HepG2 (cell line): ENCODE measurements around the gene BTD. TPM values are rescaled to one million over a fixed set of nuclear protein-coding genes. Genes with fewer than 3 reads are reported as not detected.
A peak's percentile ranks its signal among the peaks of the same experiment; 100 is the strongest.

ENCODE experiments used
- ATAC-seq: fragments of 200-7000 bp; cut with Tn5 transposase; 3 replicates; pipeline ENCODE4 v1.9.1; 2020; ENCODE audit warnings: mild to moderate bottlenecking, moderate library complexity
- BruUV-seq: library from RNA; stranded (reverse); fragments of 400-500 nt; replicated peaks from 2 replicates; lab custom pipeline; 2021; lab: Mats Ljungman, UMichigan
- CTCF ChIA-PET: fragments of 300-600 bp; formaldehyde crosslinking; extraction: SDS; loops from one replicate; lab custom pipeline; 2021; ENCODE audit warnings: low total read pairs, inconsistent platforms, low intra/inter-chr PET ratio; lab: Yijun Ruan, JAX
- POLR2A ChIA-PET: fragments of 350-600 bp; sonication (Branson Sonifier 250); formaldehyde crosslinking; loops from one replicate; lab custom pipeline; 2020; ENCODE audit warnings: antibody characterized with exemption, inconsistent platforms; lab: Yijun Ruan, JAX
- DNase-seq: peaks from one replicate; pipeline ENCODE4 v3.0.0-alpha.2; 2015; ENCODE audit warnings: low spot score
- FAIRE-seq: peaks from 3 replicates; lab custom pipeline; 2011; peaks lifted over from hg19 to GRCh38; lab: Jason Lieb, UNC
- H2AFZ ChIP-seq: one replicate; pipeline ENCODE4 v1.6.1; 2011; ENCODE audit warnings: low read length, inconsistent platforms
- H3K27ac ChIP-seq: fragments of 300-600 bp; 3 replicates; pipeline ENCODE4 v1.8.0; 2011; ENCODE audit warnings: mixed run types, mild to moderate bottlenecking, mixed read lengths, low read length, inconsistent platforms; ENCODE audit not compliant: insufficient read depth; ENCODE audit errors: extremely low read length
- H3K27me3 ChIP-seq, 2 experiments: fragments of 200-600 bp in 1 of 2; 2 replicates in 1 of 2; 3 replicates in 1 of 2; pipeline versions ENCODE4 v1.6.0 to v1.8.0; 2011; ENCODE audit warnings: low read length in 2 of 2, mild to moderate bottlenecking in 2 of 2, moderate library complexity in 2 of 2, inconsistent platforms in 1 of 2; ENCODE audit not compliant: insufficient read depth in 2 of 2, control insufficient read depth in 1 of 2
- H3K36me3 ChIP-seq, 2 experiments: fragments of 200-600 bp in 1 of 2; replicated peaks in 1 of 2; 2 replicates in 1 of 2; 3 replicates in 1 of 2; pipeline versions ENCODE4 v1.5.1 to v1.8.0; 2011; ENCODE audit warnings: low read length in 2 of 2, inconsistent platforms in 1 of 2; ENCODE audit not compliant: insufficient read depth in 2 of 2, control insufficient read depth in 1 of 2
- H3K4me1 ChIP-seq: 2 replicates; pipeline ENCODE4 v1.5.1; 2012; ENCODE audit warnings: low read length, inconsistent platforms; ENCODE audit not compliant: insufficient read depth
- H3K4me2 ChIP-seq: 2 replicates; pipeline ENCODE4 v1.6.0; 2011; ENCODE audit warnings: low read depth, low read length, inconsistent platforms
- H3K4me3 ChIP-seq, 3 experiments: fragments of 200-600 bp in 1 of 3; sonication (generic), shearing (Covaris generic) in 1 of 3; replicated peaks in 1 of 3; 2 replicates each; pipeline ENCODE4 v1.5.1; 2011 to 2016; ENCODE audit warnings: low read length in 3 of 3, inconsistent platforms in 2 of 3, low read depth in 2 of 3, mild to moderate bottlenecking in 2 of 3, control low read depth in 1 of 3, mixed read lengths in 1 of 3; ENCODE audit not compliant: insufficient read depth in 1 of 3
- H3K79me2 ChIP-seq: one replicate; pipeline ENCODE4 v1.6.1; 2011; ENCODE audit warnings: low read length, inconsistent platforms; ENCODE audit not compliant: insufficient read depth
- H3K9ac ChIP-seq: 2 replicates; pipeline ENCODE4 v1.6.0; 2011; ENCODE audit warnings: mild to moderate bottlenecking, low read depth, low read length, inconsistent platforms; ENCODE audit not compliant: insufficient read depth
- H3K9me3 ChIP-seq: 2 replicates; pipeline ENCODE4 v1.5.1; 2012; ENCODE audit warnings: mild to moderate bottlenecking, low read length
- H4K20me1 ChIP-seq: 2 replicates; pipeline ENCODE4 v1.6.0; 2011; ENCODE audit warnings: inconsistent platforms, mild to moderate bottlenecking, low read length, moderate library complexity; ENCODE audit not compliant: insufficient read depth
- ARID2 ChIP-seq: sonication (generic); formaldehyde crosslinking; IDR thresholded peaks from 2 replicates; pipeline ENCODE4 v1.8.1; 2022; ENCODE audit warnings: mild to moderate bottlenecking, missing genetic modification reagents, borderline replicate concordance
- CREM ChIP-seq, 2 experiments: sonication (generic) in 1 of 2; formaldehyde crosslinking in 1 of 2; IDR thresholded peaks; 2 replicates each; pipeline versions ENCODE4 v1.4.0 to v1.6.1; 2016 to 2020; ENCODE audit warnings: antibody characterized with exemption in 1 of 2, mild to moderate bottlenecking in 1 of 2, missing genetic modification reagents in 1 of 2
- EP300 ChIP-seq, 3 experiments: sonication (generic) in 1 of 3; formaldehyde crosslinking in 1 of 3; IDR thresholded peaks; 2 replicates each; pipeline versions ENCODE4 v1.5.1 to v1.6.1; 2011 to 2020; ENCODE audit warnings: low read depth in 2 of 3, low read length in 2 of 3, borderline replicate concordance in 1 of 3, improper control_type of control experiment in 1 of 3, mild to moderate bottlenecking in 1 of 3, missing genetic modification reagents in 1 of 3, moderate library complexity in 1 of 3
- FOXJ3 ChIP-seq: sonication (generic); formaldehyde crosslinking; IDR thresholded peaks from 2 replicates; pipeline ENCODE4 v1.4.0; 2020; ENCODE audit warnings: missing genetic modification reagents, mild to moderate bottlenecking, borderline replicate concordance
- GTF3A ChIP-seq: sonication (generic); formaldehyde crosslinking; conservative IDR thresholded peaks from 2 replicates; pipeline ENCODE4 v1.4.0; 2020; ENCODE audit warnings: mild to moderate bottlenecking, missing genetic modification reagents
- HNF4A ChIP-seq: sonication (generic); formaldehyde crosslinking; IDR thresholded peaks from 2 replicates; pipeline ENCODE4 v1.4.0; 2020; ENCODE audit warnings: missing genetic modification reagents
- HNRNPK ChIP-seq: fragments of 200-400 bp; formaldehyde crosslinking; IDR thresholded peaks from 2 replicates; pipeline ENCODE4 v1.6.1; 2018; ENCODE audit warnings: low read length, low read depth, moderate library complexity, mild to moderate bottlenecking; ENCODE audit not compliant: poor library complexity, severe bottlenecking
- NCOR1 ChIP-seq: fragments of 200-600 bp; sonication (generic); IDR thresholded peaks from 2 replicates; pipeline ENCODE4 v1.7.0; 2017; ENCODE audit warnings: antibody characterized with exemption, low read length, borderline replicate concordance
- SMYD3 ChIP-seq: sonication (generic); formaldehyde crosslinking; IDR thresholded peaks from 2 replicates; pipeline ENCODE4 v1.8.1; 2023; ENCODE audit warnings: mild to moderate bottlenecking, missing genetic modification reagents
- SOX5 ChIP-seq: IDR thresholded peaks from 2 replicates; pipeline ENCODE4 v1.6.1; 2016; ENCODE audit warnings: borderline replicate concordance
- ZBTB20 ChIP-seq: sonication (generic); formaldehyde crosslinking; IDR thresholded peaks from 2 replicates; pipeline ENCODE4 v1.8.1; 2023; ENCODE audit warnings: missing genetic modification reagents, low read depth, mild to moderate bottlenecking, borderline replicate concordance
- ZBTB42 ChIP-seq: sonication (generic); formaldehyde crosslinking; IDR thresholded peaks from 2 replicates; pipeline ENCODE4 v1.5.0; 2020; ENCODE audit warnings: mild to moderate bottlenecking, missing genetic modification reagents
- ZFP37 ChIP-seq: sonication (generic); formaldehyde crosslinking; IDR thresholded peaks from 2 replicates; pipeline ENCODE4 v1.4.0; 2020; ENCODE audit warnings: missing genetic modification reagents, borderline replicate concordance
- ZMYM2 ChIP-seq: sonication (generic); formaldehyde crosslinking; IDR thresholded peaks from 2 replicates; pipeline ENCODE4 v1.8.0; 2022; ENCODE audit warnings: mild to moderate bottlenecking, missing genetic modification reagents
- ZNF335 ChIP-seq: sonication (generic); formaldehyde crosslinking; IDR thresholded peaks from 2 replicates; pipeline ENCODE4 v1.4.0; 2020; ENCODE audit warnings: missing genetic modification reagents
- ZNF572 ChIP-seq: sonication (generic); formaldehyde crosslinking; IDR thresholded peaks from 2 replicates; pipeline ENCODE4 v1.5.1; 2020; ENCODE audit warnings: mild to moderate bottlenecking, missing genetic modification reagents
- ZNF598 ChIP-seq: sonication (generic); formaldehyde crosslinking; IDR thresholded peaks from 2 replicates; pipeline ENCODE4 v1.5.1; 2020; ENCODE audit warnings: mild to moderate bottlenecking, missing genetic modification reagents, borderline replicate concordance
- ZNF792 ChIP-seq: IDR thresholded peaks from 2 replicates; pipeline ENCODE4 v1.6.1; 2016
- ZNF850 ChIP-seq: sonication (generic); formaldehyde crosslinking; conservative IDR thresholded peaks from 2 replicates; pipeline ENCODE4 v1.9.0; 2021; ENCODE audit warnings: mild to moderate bottlenecking, missing genetic modification reagents
- WGBS: methylation state at CpG from one replicate; pipeline ENCODE4 v1.1.6; 2017; ENCODE audit warnings: low lambda C conversion rate; 5-methylcytosine and 5-hydroxymethylcytosine counted together
- in situ Hi-C: cut with HindIII; loops from 2 replicates; pipeline ENCODE4 v1.10.0; 2017; ENCODE audit warnings: low pct_unique_long_range_greater_than_20kb; ENCODE audit not compliant: extremely low pct_ligation_motif_present
- intact Hi-C: fragments of 100-400 bp; cut with micrococcal nuclease; formaldehyde crosslinking; loops from one replicate; pipeline ENCODE4 v1.10.0; 2022; ENCODE audit not compliant: unreplicated experiment
- polyA plus RNA-seq, 8 experiments: library from polyadenylated mRNA; depleted of rRNA in 3 of 8; stranded (reverse) in 7 of 8; unstranded in 1 of 8; fragments of >200 nt; fragmentation: Illumina TruSeq in 4 of 8; extraction: Trizol in 4 of 8; gene quantifications; 2 replicates each; pipeline versions ENCODE4 v1.2.1 to v1.2.3, GENCODE V29; 2011 to 2016; ENCODE audit warnings: low read depth in 4 of 8, missing spikeins in 1 of 8, mixed read lengths in 1 of 8; ENCODE audit not compliant: insufficient read depth in 1 of 8
- total RNA-seq, 5 experiments: library from RNA; depleted of rRNA; stranded (reverse); fragments of >200 nt; fragmentation: Illumina TruSeq; extraction: Trizol; gene quantifications; 2 replicates each; pipeline ENCODE4 v1.2.3, GENCODE V29; 2016; ENCODE audit warnings: low read depth in 1 of 5
- TF ChIP-seq, protein P1 (sequence below): IDR thresholded peaks from 2 replicates; pipeline ENCODE4 v1.6.1; 2012; ENCODE audit warnings: low read depth, low read length, improper control_type of control experiment
- TF ChIP-seq, protein P2 (sequence below): IDR thresholded peaks from 2 replicates; pipeline ENCODE4 v1.6.1; 2016; ENCODE audit warnings: mild to moderate bottlenecking
- TF ChIP-seq, protein P3 (sequence below): sonication (generic); formaldehyde crosslinking; IDR thresholded peaks from 2 replicates; pipeline ENCODE4 v1.4.0; 2020; ENCODE audit warnings: missing genetic modification reagents

BTD gene
- total and polyA plus RNA-seq, 2 of the 13 experiments (the other 11 are each of a cell fraction or from before 2014, with no cell fraction given) = 15.7 to 35.5 TPM

DNA sequence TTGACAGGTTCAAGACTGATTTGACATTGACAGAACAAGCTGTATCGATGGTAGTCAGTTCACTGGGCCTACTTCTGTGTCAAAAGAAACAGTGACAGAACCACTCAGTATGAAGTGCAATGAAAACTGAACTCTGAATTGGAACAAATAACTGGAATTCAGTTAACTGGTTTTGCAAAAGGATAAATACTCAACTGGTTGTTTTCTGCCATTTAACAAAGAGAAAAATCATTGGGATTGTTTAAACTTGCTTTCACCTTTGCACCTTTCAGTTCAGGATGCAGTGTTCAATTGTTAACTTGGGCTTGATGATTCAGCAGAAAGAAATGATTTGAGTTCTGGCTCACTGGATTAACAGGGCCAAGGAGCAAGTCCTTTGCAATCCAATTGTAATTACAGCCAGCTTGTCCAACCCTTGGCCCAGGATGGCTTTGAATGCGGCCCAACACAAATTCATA, 4.9 kb downstream of the BTD start:
- Histone ChIP-seq H3K4me2 (peak overlapping the region; percentile 60), H3K9me3 (peaks cover 5% of the 10 kb centered on the region; the same call in 1 of the 2 replicates), H3K27ac (peak overlapping the region; percentile 86), H3K9ac (peak overlapping the region; percentile 41), H3K4me1 (peaks cover 63% of the 10 kb centered on the region), H4K20me1 (no peaks in the 10 kb centered on the region), H3K79me2 (peaks cover 9% of the 10 kb centered on the region), H3K36me3 (no peaks in the 10 kb centered on the region), H3K27me3 (no peaks in the 10 kb centered on the region; a peak in 1 of 5 replicates), H2AFZ (no peak overlapping the region), H3K4me3 (peak overlapping the region in 2 of 3 experiments; percentile 21 to 22; a peak in 3 of 6 replicates)
- no TSS peak for BruUV-seq
- in situ Hi-C loops (no loop called here), intact Hi-C loops (loop anchor here (5.0 to 10.0 kb wide), 5 partner anchors 188 to 904 kb away; partner anchors contain the start of gene ANKRD28)
- DNase-seq = peak; percentile 92
- CTCF ChIA-PET = no interaction called here
- peak; percentile 87 for FAIRE-seq
- POLR2A ChIA-PET = interaction anchor here (0.8 kb wide), 1 partner anchor 646 kb away, joined by 3 read pairs; no protein-coding TSS in a partner anchor
- peak; percentile 68 for ATAC-seq
- WGBS = 1% methylated on average over 2 of the region's 2 CpGs
- TF ChIP-seq CREM (IDR thresholded peaks at IDR 0.05) (peak; percentile 64; the same call in 1 of the 2 replicates), CREM (CRISPR knock-in tag; IDR thresholded peaks at IDR 0.05) (no peak), ZNF792 (CRISPR knock-in tag) (0 out of 2 replicates have a peak, but pooled peaks have one; percentile 39), ZNF335 (no peak), ARID2 (CRISPR knock-in tag) (no peak), ZMYM2 (CRISPR knock-in tag) (0 out of 2 replicates have a peak, but pooled peaks have one; percentile 22), GTF3A (CRISPR knock-in tag) (no peak), SOX5 (CRISPR knock-in tag) (peak; percentile 98), ZNF572 (no peak), EP300 (IDR thresholded peaks at IDR 0.05; ENCODE audit: low read depth in 2 of 2, low read length in 2 of 2) (peak in 1 of 2 experiments; percentile 80; a peak in 2 of 4 replicates), EP300 (CRISPR knock-in tag; IDR thresholded peaks at IDR 0.05; ENCODE audit: borderline replicate concordance) (peak; percentile 59; the same call in 1 of the 2 replicates), ZBTB20 (CRISPR knock-in tag) (no peak), FOXJ3 (CRISPR knock-in tag) (peak; percentile 47; the same call in 1 of the 2 replicates), ZNF850 (CRISPR knock-in tag) (no peak), HNRNPK (no peak), SMYD3 (CRISPR knock-in tag) (0 out of 2 replicates have a peak, but pooled peaks have one; percentile 25), NCOR1 (peak; percentile 75; the same call in 1 of the 2 replicates), HNF4A (CRISPR knock-in tag) (peak; percentile 88), ZFP37 (no peak), ZBTB42 (no peak), ZNF598 (no peak)
- TF ChIP-seq, protein P1, sequence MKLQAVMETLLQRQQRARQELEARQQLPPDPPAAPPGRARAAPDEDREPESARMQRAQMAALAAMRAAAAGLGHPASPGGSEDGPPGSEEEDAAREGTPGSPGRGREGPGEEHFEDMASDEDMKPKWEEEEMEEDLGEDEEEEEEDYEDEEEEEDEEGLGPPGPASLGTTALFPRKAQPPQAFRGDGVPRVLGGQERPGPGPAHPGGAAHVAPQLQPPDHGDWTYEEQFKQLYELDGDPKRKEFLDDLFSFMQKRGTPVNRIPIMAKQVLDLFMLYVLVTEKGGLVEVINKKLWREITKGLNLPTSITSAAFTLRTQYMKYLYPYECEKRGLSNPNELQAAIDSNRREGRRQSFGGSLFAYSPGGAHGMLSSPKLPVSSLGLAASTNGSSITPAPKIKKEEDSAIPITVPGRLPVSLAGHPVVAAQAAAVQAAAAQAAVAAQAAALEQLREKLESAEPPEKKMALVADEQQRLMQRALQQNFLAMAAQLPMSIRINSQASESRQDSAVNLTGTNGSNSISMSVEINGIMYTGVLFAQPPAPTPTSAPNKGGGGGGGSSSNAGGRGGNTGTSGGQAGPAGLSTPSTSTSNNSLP = peak; percentile 31; the same call in 1 of the 2 replicates
- TF ChIP-seq, protein P2, sequence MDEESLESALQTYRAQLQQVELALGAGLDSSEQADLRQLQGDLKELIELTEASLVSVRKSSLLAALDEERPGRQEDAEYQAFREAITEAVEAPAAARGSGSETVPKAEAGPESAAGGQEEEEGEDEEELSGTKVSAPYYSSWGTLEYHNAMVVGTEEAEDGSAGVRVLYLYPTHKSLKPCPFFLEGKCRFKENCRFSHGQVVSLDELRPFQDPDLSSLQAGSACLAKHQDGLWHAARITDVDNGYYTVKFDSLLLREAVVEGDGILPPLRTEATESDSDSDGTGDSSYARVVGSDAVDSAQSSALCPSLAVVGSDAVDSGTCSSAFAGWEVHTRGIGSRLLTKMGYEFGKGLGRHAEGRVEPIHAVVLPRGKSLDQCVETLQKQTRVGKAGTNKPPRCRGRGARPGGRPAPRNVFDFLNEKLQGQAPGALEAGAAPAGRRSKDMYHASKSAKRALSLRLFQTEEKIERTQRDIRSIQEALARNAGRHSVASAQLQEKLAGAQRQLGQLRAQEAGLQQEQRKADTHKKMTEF (CRISPR knock-in tag) = peak; percentile 62
- TF ChIP-seq, protein P3, sequence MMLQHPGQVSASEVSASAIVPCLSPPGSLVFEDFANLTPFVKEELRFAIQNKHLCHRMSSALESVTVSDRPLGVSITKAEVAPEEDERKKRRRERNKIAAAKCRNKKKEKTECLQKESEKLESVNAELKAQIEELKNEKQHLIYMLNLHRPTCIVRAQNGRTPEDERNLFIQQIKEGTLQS (CRISPR knock-in tag) = no peak
